Cortex of kidney (tissue), 1 donor: ENCODE measurements around the gene PCP4L1.
"Not testable (repeated sequence)": the region's sequence is repeated elsewhere in the genome, so short reads cannot be mapped to it uniquely, and the experiment has no call there.

Experiments
- DNase-seq: peaks from one replicate; lab custom pipeline; 2025; lab: John Stamatoyannopoulos, UW

Gene PCP4L1

GRCh38 chr1:161228032-161228431 lies 30.5 kb upstream of the PCP4L1 start:
- DNase-seq: no peak

GRCh38 chr1:161229896-161230295 lies 28.6 kb upstream of the PCP4L1 start:
- no peak for DNase-seq

- DNase-seq: no peak
Measured at GRCh38 chr1:161230762-161231161, 27.8 kb upstream of the PCP4L1 start.

GRCh38 chr1:161233102-161233501 lies 25.4 kb upstream of the PCP4L1 start:
- no peak for DNase-seq

GRCh38 chr1:161235957-161236775 lies 22.4 kb upstream of the PCP4L1 start:
- DNase-seq: no peak

- DNase-seq: no peak
Measured at GRCh38 chr1:161238039-161238473, 20.5 kb upstream of the PCP4L1 start, which contains the start of gene NR1I3. Gene NR1I3 (minus strand): TSS chr1:161238203. CDS start chr1:161236565, 1,638 bp downstream.

- no peak for DNase-seq
Measured at GRCh38 chr1:161241682-161242081, 16.9 kb upstream of the PCP4L1 start.

- no peak for DNase-seq
Measured at GRCh38 chr1:161242313-161242712, 16.2 kb upstream of the PCP4L1 start.

- no peak for DNase-seq
Measured at GRCh38 chr1:161244888-161245287, 13.7 kb upstream of the PCP4L1 start.

GRCh38 chr1:161250100-161250499 lies 8.4 kb upstream of the PCP4L1 start:
- not testable (repeated sequence) for DNase-seq

GRCh38 chr1:161250829-161251228 lies 7.7 kb upstream of the PCP4L1 start:
- no peak for DNase-seq

GRCh38 chr1:161251579-161251978 lies 7.0 kb upstream of the PCP4L1 start:
- no peak for DNase-seq

- not testable (repeated sequence) for DNase-seq
Measured at GRCh38 chr1:161255302-161255701, 3.2 kb upstream of the PCP4L1 start.

GRCh38 chr1:161255955-161256520 lies 2.5 kb upstream of the PCP4L1 start:
- not testable (repeated sequence) for DNase-seq

- DNase-seq: not testable (repeated sequence)
Measured at GRCh38 chr1:161257109-161257508, 1.4 kb upstream of the PCP4L1 start.

GRCh38 chr1:161259345-161259702 lies 779 bp downstream of the PCP4L1 start:
- no peak for DNase-seq

GRCh38 chr1:161259765-161260164 lies 1.2 kb downstream of the PCP4L1 start:
- no peak for DNase-seq

GRCh38 chr1:161260376-161261260 lies 2.1 kb downstream of the PCP4L1 start:
- no peak for DNase-seq

- no peak for DNase-seq
Measured at GRCh38 chr1:161261261-161262235, 3.0 kb downstream of the PCP4L1 start.

GRCh38 chr1:161265305-161265704 lies 6.8 kb downstream of the PCP4L1 start:
- DNase-seq: no peak

GRCh38 chr1:161266202-161266601 lies 7.7 kb downstream of the PCP4L1 start:
- no peak for DNase-seq
